Right ventricle myocardium inferior (tissue), 1 donor: ENCODE results near the gene LRRC17. TPM values are rescaled to one million over a fixed set of nuclear protein-coding genes. Genes with fewer than 3 reads are reported as not detected.
A peak's percentile ranks its signal among the peaks of the same experiment; 100 is the strongest.
"Not testable (repeated sequence)": the region's sequence is repeated elsewhere in the genome, so short reads cannot be mapped to it uniquely, and the experiment has no call there.

Experiments used
- ATAC-seq: fragments of 200-7000 bp; cut with Tn5 transposase; one replicate; pipeline ENCODE4 v1.9.1; 2020; ENCODE audit warnings: mild to moderate bottlenecking, moderate library complexity
- DNase-seq: peaks from one replicate; pipeline ENCODE4 v3.0.0; 2021; ENCODE audit errors: missing footprints
- intact Hi-C: fragments of 100-400 bp; cut with DNase I; formaldehyde crosslinking; loops from one replicate; pipeline ENCODE4 v1.11.0; 2022
- total RNA-seq: library from RNA; stranded (reverse); fragmentation: NEBNext Ultra II Directional; extraction: Animal tissue kit (Norgen Biotek cat#: 25700); gene quantifications from one replicate; pipeline ENCODE4 v1.2.1, GENCODE V29; 2021
- donor health status: DM: no; HTN: yes; CAD: no; lungs with severe emphysema.

The LRRC17 gene
- total RNA-seq, 1 donor from 2014 or later: 2.1 TPM

DNA sequence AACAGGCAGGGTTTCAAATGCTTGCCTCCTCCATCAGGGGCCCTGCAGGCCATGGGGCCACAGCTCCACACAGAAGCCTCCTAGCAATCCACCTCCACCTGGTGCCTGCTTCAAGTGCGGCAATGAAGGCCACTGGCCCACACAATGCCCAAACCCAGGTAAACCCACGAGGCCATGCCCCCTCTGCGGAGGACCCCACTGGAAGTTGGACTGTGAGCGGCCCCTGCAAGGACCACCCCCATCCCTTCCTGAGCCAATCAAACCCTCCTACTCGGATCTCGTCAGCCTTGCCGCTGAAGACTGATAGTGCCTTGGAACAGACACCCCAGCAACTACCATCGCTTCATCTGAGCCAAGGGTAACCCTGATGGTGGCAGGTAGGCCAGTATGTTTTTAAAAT lies 63.1 kb downstream of the LRRC17 start:
- no peak for DNase-seq
- ATAC-seq: no peak

DNA sequence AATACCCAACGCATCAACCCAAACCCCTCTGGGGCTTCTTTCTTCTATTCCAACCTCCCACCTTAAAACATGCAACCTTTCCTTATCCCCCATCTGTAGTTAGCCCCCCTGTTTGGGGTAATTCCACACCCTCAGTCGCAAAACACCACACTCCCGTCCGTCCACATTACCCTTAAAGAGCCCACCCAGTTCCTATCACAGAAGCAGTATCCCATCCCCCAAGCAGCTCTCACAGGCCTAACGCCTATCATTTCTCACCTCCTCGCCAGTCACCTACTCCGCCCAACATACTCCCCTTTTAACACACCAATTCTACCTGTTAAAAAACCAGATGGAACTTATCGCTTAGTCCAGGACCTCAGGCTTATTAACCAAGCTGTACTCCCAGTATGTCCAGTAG lies 63.7 kb downstream of the LRRC17 start:
- ATAC-seq: no peak
- DNase-seq: no peak
- intact Hi-C loops: no loop called here

More for the DNA sequence above, 63.1 kb downstream of the LRRC17 start:
- intact Hi-C loops: no loop called here

DNA sequence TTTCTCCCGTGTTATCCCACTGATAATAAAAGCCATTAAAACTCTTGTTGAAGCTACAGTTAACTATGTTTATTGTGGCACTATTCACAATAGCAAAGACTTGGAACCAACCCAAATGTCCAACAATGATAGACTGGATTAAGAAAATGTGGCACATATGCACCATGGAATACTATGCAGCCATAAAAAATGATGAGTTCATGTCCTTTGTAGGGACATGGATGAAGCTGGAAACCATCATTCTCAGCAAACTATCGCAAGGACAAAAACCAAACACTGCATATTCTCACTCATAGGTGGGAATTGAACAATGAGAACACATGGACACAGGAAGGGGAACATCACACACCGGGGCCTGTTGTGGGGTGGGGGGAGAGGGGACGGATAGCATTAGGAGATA lies 64.8 kb downstream of the LRRC17 start:
- ATAC-seq, intact Hi-C loops, DNase-seq: not testable (repeated sequence)

DNA sequence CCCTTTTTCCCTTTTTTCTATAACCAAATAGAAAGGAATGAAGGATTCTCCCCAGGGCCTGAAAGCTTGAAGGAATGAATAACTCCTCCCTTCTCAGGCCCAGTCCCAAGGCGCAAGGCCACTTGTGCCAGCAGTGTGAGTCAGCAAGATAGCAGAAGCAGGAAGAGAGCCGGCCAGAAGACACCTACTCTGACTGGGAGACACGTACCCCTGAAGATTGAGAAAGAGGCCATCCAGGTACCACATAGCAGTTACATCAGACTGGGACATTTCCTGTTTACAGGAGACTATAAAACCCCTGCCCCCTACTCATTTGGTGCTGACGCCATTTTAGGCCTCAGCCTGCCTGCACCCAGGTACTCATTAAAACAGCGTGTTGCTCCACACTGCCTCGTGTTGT lies 65.5 kb downstream of the LRRC17 start:
- intact Hi-C loops: no loop called here
- ATAC-seq: no peak
- DNase-seq: peak; percentile 82

- no peak for DNase-seq
- no peak for ATAC-seq
- intact Hi-C loops: no loop called here
Observed at GRCh38 chr7:102979670-102980069, 66.9 kb downstream of the LRRC17 start.

- DNase-seq: no peak
- ATAC-seq: no peak
- intact Hi-C loops: no loop called here
Observed at GRCh38 chr7:102981451-102981850, 68.7 kb downstream of the LRRC17 start.

- intact Hi-C loops: no loop called here
- ATAC-seq: no peak
- DNase-seq: no peak
Observed at GRCh38 chr7:102982235-102982634, 69.4 kb downstream of the LRRC17 start.

DNA sequence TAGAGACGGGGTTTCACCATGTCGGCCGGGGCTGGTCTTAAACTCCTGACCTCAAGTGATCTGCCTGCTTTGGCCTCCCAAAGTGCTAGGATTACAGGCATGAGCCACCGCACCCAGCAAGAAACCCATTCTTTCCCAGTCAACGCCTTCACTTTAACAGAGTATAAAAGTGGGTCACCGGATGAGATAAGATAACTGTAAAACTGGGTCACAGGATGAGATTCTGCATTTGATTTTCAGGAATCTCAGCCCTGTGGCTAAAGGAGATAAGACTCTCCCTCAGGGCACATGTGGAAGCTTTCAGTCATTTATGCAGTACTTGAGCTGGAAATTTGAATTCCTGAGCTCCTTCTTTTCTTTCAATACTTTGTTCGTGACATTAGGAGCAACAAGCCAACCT lies 70.8 kb downstream of the LRRC17 start:
- intact Hi-C loops: no loop called here
- no peak for DNase-seq
- ATAC-seq: peak; percentile 42

GRCh38 chr7:102985176-102985783 lies 72.5 kb downstream of the LRRC17 start:
- DNase-seq: no peak
- intact Hi-C loops: no loop called here
- ATAC-seq: no peak

DNA sequence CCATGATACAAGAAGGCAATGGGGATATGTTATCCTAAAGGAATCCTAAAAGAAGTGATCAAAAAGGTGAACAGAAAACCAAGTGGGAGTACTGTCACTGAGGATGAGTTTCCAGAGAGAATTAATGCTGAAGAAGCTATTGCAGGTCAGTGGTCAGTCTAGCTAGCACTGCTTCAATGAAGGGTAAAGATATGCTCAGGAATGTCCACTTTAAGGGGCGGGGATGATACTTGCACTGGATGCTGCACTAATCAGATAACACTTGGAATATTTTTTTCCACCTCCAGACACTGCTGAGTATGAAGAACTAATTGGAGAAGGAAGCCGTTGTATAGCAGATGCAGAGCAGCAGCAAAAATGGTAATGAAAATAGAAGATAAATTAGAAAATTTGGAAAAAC lies 75.3 kb downstream of the LRRC17 start:
- intact Hi-C loops: no loop called here
- ATAC-seq (no peak), DNase-seq (no peak)

- DNase-seq (no peak), ATAC-seq (no peak)
- intact Hi-C loops: no loop called here
Observed at GRCh38 chr7:102988631-102989560, 76.1 kb downstream of the LRRC17 start.

DNA sequence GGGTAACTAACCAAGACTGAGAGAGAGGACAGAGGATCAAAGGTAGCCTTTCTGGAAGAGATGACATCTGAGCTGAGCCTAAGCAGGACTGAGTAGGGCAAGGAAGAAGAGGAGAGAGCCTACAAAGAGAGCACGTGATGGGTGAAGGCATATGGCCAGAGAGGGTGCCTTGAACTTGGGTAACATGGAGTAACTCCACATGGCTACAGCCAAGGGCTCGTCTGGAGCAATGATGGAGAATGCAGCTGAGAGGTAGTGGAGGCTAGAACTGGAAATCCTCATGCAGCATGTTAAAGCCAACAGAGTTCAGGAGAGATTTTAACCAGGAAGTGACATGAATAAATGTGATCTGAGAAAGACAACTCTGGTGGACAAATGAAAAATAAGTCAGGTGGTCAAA lies 77.8 kb downstream of the LRRC17 start:
- DNase-seq: no peak
- intact Hi-C loops: loop anchor here (10.0 kb wide), 1 partner anchor 76 kb away; the partner anchor contains the start of gene LRRC17
- no peak for ATAC-seq

- intact Hi-C loops: loop anchor here (10.0 kb wide), 1 partner anchor 76 kb away; the partner anchor contains the start of gene LRRC17
- no peak for ATAC-seq
Observed at GRCh38 chr7:102991077-102991539, 78.3 kb downstream of the LRRC17 start.

DNA sequence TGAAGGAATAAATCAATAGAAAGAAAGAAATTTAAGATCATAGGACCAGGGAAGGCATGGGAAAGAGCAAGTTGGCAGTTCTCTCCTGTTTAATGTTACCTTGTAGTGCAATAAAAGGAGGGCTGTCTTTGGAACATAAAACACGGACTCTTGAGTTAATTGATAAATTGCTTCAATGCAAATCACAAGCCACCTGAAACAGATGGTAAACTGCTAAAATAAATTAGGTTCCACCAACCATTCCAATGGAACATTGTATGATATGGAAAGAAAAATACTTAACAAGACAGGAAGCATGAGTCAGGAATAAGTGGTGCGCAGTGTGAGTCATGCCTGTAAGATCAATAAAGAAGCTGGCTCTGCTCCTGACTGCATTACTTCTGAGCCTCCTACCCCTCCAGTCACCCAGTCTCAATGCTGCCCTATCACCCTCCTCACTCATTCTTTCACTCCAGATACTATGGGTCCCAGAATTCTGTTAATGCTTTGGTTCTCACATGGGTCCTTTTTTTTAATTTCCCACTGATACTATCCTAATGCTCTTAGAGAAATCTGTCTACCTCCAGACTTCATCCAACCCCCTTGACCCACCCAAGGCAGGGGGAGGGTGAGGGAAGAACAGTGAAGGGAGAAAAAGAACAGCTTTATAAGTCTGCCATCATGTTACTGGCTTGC lies 78.9 kb downstream of the LRRC17 start:
- ATAC-seq (no peak), DNase-seq (no peak)
- intact Hi-C loops: loop anchor here (10.0 kb wide), 1 partner anchor 77 kb away; the partner anchor contains the start of gene LRRC17

More at GRCh38 chr7:102991077-102991539, 78.3 kb downstream of the LRRC17 start:
- DNase-seq: no peak

DNA sequence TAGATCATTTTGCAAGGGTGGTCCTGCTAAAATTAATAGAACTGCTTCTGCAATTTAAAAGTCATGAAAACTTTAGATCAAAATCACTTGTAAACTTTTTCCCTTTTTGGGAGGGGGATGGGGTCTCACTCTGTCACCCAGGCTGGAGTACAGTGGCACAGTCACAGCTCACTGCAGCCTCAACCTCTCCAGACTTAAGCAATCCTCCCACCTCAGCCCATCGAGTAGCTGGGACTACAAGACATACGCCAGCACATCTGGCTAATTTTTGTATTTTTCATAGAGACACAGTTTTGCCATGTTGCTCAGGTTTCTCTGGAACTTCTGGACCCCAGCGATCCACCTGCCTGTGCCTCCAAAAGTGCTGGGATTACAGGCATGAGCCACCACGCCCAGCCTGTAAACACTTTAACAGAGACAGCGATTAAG lies 79.7 kb downstream of the LRRC17 start:
- ATAC-seq: peak; percentile 20
- intact Hi-C loops: loop anchor here (10.0 kb wide), 1 partner anchor 78 kb away; the partner anchor contains the start of gene LRRC17

DNA sequence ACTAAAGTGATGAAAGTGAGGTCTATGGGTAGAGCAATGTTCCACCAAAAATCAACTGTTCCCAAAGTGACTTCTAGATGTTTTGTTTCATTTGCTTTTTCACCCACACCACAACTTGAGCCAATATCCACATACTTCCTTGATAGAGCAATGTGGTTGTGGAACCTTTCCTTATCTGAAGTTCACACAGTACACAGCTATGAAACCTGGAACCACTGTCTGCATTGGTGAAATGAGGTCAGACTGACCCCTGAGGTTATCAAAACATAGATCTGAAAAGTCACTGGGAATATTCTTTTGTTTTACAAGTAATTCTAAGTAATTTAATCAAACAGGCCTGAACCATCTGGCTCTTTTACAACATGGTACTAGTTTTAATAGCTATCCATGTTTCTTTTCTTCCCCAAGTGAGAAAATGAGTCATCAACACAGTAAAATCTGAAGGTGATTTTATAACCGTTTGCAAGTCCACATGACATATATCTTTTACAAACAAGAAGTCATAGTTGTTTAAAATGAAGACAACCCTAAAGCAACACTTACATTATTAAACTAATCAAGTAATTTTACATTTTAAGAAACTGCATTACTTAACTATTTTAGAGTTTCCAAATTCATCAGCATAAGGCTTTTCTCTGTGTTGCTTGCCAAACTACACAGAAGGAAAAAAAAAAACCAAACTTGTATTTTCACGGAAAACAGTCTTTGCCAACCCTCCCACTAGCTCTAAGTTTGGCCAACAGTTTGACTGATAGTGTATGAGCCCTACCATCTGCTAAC lies 80.3 kb downstream of the LRRC17 start:
- DNase-seq (no peak), ATAC-seq (peak; percentile 91)
- intact Hi-C loops: loop anchor here (10.0 kb wide), 1 partner anchor 78 kb away; the partner anchor contains the start of gene LRRC17

More for the DNA sequence above, 79.7 kb downstream of the LRRC17 start:
- DNase-seq: no peak

GRCh38 chr7:102993718-102994029 lies 80.9 kb downstream of the LRRC17 start:
- no peak for ATAC-seq
- intact Hi-C loops: loop anchor here (10.0 kb wide), 1 partner anchor 79 kb away; the partner anchor contains the start of gene LRRC17
- DNase-seq: no peak

DNA sequence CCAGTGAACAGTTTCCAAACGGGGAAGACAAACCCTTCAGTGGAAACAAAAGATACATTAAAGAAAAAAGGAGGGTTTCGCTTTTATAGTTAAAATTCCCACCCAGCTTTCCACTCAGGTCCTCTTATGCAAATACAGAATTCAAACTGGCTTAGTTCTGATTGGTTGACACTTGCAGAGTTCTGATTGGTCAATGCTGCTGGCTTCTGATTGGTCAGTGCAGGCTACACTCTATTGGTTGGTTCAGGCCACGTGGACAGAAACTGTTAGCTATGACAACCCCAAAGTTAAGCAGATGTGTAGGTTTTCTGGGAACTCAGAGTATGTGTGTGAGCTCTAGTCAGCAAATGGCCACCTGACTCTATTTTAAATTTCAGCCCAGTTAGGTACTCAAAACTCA lies 81.8 kb downstream of the LRRC17 start:
- DNase-seq: no peak
- ATAC-seq: no peak
- intact Hi-C loops: loop anchor here (10.0 kb wide), 1 partner anchor 80 kb away; the partner anchor contains the start of gene LRRC17
